GM10847 (cell line): ENCODE measurements around the gene FZR1.

ENCODE experiments used
- POLR2A ChIP-seq: IDR thresholded peaks from 2 replicates; pipeline ENCODE4 v1.6.1; 2011; ENCODE audit not compliant: insufficient read length; ENCODE audit errors: extremely low read depth

Gene FZR1

GRCh38 chr19:3539756-3540118 lies 33.6 kb downstream of the FZR1 start:
- no peak for TF ChIP-seq POLR2A

- no peak for TF ChIP-seq POLR2A
Observed at GRCh38 chr19:3543150-3544057, 37.3 kb downstream of the FZR1 start.

- TF ChIP-seq POLR2A, result no peak
Observed at GRCh38 chr19:3544058-3544376, 37.9 kb downstream of the FZR1 start.

- no peak for TF ChIP-seq POLR2A
Observed at GRCh38 chr19:3544742-3545668, 38.9 kb downstream of the FZR1 start.

- no peak for TF ChIP-seq POLR2A
Observed at GRCh38 chr19:3545669-3546034, 39.5 kb downstream of the FZR1 start.

- no peak for TF ChIP-seq POLR2A
Observed at GRCh38 chr19:3546119-3546518, 40.0 kb downstream of the FZR1 start.

- TF ChIP-seq POLR2A, result no peak
Observed at GRCh38 chr19:3547301-3547731, 41.2 kb downstream of the FZR1 start.

GRCh38 chr19:3547767-3548282 lies 41.7 kb downstream of the FZR1 start:
- TF ChIP-seq POLR2A, result no peak

- no peak for TF ChIP-seq POLR2A
Observed at GRCh38 chr19:3548606-3549005, 42.5 kb downstream of the FZR1 start.

- TF ChIP-seq POLR2A, result no peak
Observed at GRCh38 chr19:3549816-3550215, 43.7 kb downstream of the FZR1 start.

- no peak for TF ChIP-seq POLR2A
Observed at GRCh38 chr19:3550947-3551791, 45.1 kb downstream of the FZR1 start.

GRCh38 chr19:3551792-3552095 lies 45.6 kb downstream of the FZR1 start:
- TF ChIP-seq POLR2A, result no peak

GRCh38 chr19:3554254-3555083 lies 48.4 kb downstream of the FZR1 start:
- TF ChIP-seq POLR2A, result no peak

GRCh38 chr19:3555653-3556422 lies 49.7 kb downstream of the FZR1 start:
- TF ChIP-seq POLR2A, result no peak
